WTC11 (cell line): Measurements from ENCODE around the gene STOX2. TPM values are rescaled to one million over a fixed set of nuclear protein-coding genes. Genes with fewer than 3 reads are reported as not detected.
A peak's percentile ranks its signal among the peaks of the same experiment; 100 is the strongest.

ENCODE experiments used
- ATAC-seq: fragments of 200-7000 bp; cut with Tn5 transposase; 2 replicates; pipeline ENCODE4 v1.10.0; 2021; ENCODE audit warnings: mild to moderate bottlenecking, moderate library complexity
- Bru-seq: library from RNA; stranded (reverse); fragments of 400-500 nt; gene quantifications from one replicate; lab custom pipeline; 2021; lab: Mats Ljungman, UMichigan
- CTCF ChIA-PET: fragments of 300-600 bp; sonication (Branson Sonifier 250); formaldehyde crosslinking; loops from one replicate; lab custom pipeline; 2021; ENCODE audit warnings: antibody characterized with exemption; lab: Charles Lee
- POLR2A ChIA-PET: fragments of 350-600 bp; sonication (Branson Sonifier 250); formaldehyde crosslinking; loops from one replicate; lab custom pipeline; 2021; ENCODE audit warnings: antibody characterized with exemption; lab: Charles Lee
- DNase-seq: peaks from one replicate; pipeline ENCODE4 v3.0.0; 2021; ENCODE audit warnings: low spot score
- H3K27ac Mint-ChIP-seq: 2 replicates; pipeline ENCODE4 v1.8.0; 2021; ENCODE audit warnings: mixed read lengths
- H3K27me3 Mint-ChIP-seq: 2 replicates; pipeline ENCODE4 v1.8.0; 2021; ENCODE audit warnings: low read depth, mild to moderate bottlenecking, moderate library complexity, mixed read lengths
- H3K36me3 Mint-ChIP-seq: 2 replicates; pipeline ENCODE4 v1.8.0; 2021; ENCODE audit warnings: mixed read lengths
- H3K4me1 Mint-ChIP-seq: 2 replicates; pipeline ENCODE4 v1.8.0; 2022; ENCODE audit warnings: mixed read lengths
- H3K4me3 Mint-ChIP-seq: 2 replicates; pipeline ENCODE4 v1.8.0; 2021; ENCODE audit warnings: mild to moderate bottlenecking, moderate library complexity, mixed read lengths
- H3K9me3 Mint-ChIP-seq: 2 replicates; pipeline ENCODE4 v1.8.0; 2021; ENCODE audit warnings: mixed read lengths
- CREM ChIP-seq: sonication (generic); formaldehyde crosslinking; IDR thresholded peaks from 2 replicates; pipeline ENCODE4 v1.8.1; 2022; ENCODE audit warnings: mild to moderate bottlenecking, missing genetic modification reagents, moderate library complexity
- ELF4 ChIP-seq: sonication (generic); formaldehyde crosslinking; IDR thresholded peaks from 2 replicates; pipeline ENCODE4 v1.8.1; 2022; ENCODE audit warnings: low read depth, mild to moderate bottlenecking, moderate library complexity, missing genetic modification reagents
- ETV6 ChIP-seq: sonication (generic); formaldehyde crosslinking; IDR thresholded peaks from 2 replicates; pipeline ENCODE4 v1.8.1; 2022; ENCODE audit warnings: mild to moderate bottlenecking, missing genetic modification reagents
- FOXP1 ChIP-seq: sonication (generic); formaldehyde crosslinking; IDR thresholded peaks from 2 replicates; pipeline ENCODE4 v1.8.0; 2022; ENCODE audit warnings: missing genetic modification reagents, mild to moderate bottlenecking, moderate library complexity, borderline replicate concordance
- RORB ChIP-seq: fragments of 250-450 bp; sonication (Bioruptor Pico); IDR thresholded peaks from 2 replicates; pipeline ENCODE4 v1.9.0; 2021; ENCODE audit warnings: mild to moderate bottlenecking
- SMAD3 ChIP-seq: sonication (generic); formaldehyde crosslinking; IDR thresholded peaks from 2 replicates; pipeline ENCODE4 v1.8.0; 2022; ENCODE audit warnings: missing genetic modification reagents, mild to moderate bottlenecking, borderline replicate concordance
- SP1 ChIP-seq: sonication (generic); formaldehyde crosslinking; conservative IDR thresholded peaks from 2 replicates; pipeline ENCODE4 v1.8.1; 2022; ENCODE audit warnings: missing genetic modification reagents
- ZBTB21 ChIP-seq: sonication (generic); formaldehyde crosslinking; IDR thresholded peaks from 2 replicates; pipeline ENCODE4 v1.8.1; 2023; ENCODE audit warnings: mild to moderate bottlenecking, missing genetic modification reagents, borderline replicate concordance
- ZNF121 ChIP-seq: sonication (generic); formaldehyde crosslinking; IDR thresholded peaks from 2 replicates; pipeline ENCODE4 v1.8.0; 2023; ENCODE audit warnings: missing genetic modification reagents
- ZNF219 ChIP-seq: sonication (generic); formaldehyde crosslinking; IDR thresholded peaks from 2 replicates; pipeline ENCODE4 v1.8.0; 2023; ENCODE audit warnings: missing genetic modification reagents, mild to moderate bottlenecking, borderline replicate concordance
- ZNF317 ChIP-seq: sonication (generic); formaldehyde crosslinking; IDR thresholded peaks from 2 replicates; pipeline ENCODE4 v1.8.1; 2023; ENCODE audit warnings: low read depth, mild to moderate bottlenecking, moderate library complexity, missing genetic modification reagents, borderline replicate concordance
- ZNF423 ChIP-seq: fragments of 250-450 bp; sonication (Bioruptor Pico); IDR thresholded peaks from 2 replicates; pipeline ENCODE4 v2.1.2; 2022; ENCODE audit warnings: mild to moderate bottlenecking, moderate library complexity
- long read RNA-seq, 3 experiments: library from RNA in 1 of 3; library from capped mRNA in 1 of 3; library from polyadenylated mRNA in 1 of 3; unstranded in 2 of 3; stranded (forward) in 1 of 3; transcript quantifications; one replicate each; pipeline ENCODE4 v2.0.0, GENCODE V29; 2021
- total RNA-seq: library from RNA; stranded (reverse); gene quantifications from 3 replicates; pipeline ENCODE4 v1.2.3, GENCODE V29; 2021
- TF ChIP-seq, protein P1 (sequence below): sonication (generic); formaldehyde crosslinking; IDR thresholded peaks from 2 replicates; pipeline ENCODE4 v1.8.1; 2023; ENCODE audit warnings: mild to moderate bottlenecking, missing genetic modification reagents
- TF ChIP-seq, protein P2 (sequence below): fragments of 250-450 bp; sonication (Bioruptor Pico); IDR thresholded peaks from 2 replicates; pipeline ENCODE4 v2.1.2; 2022; ENCODE audit warnings: mild to moderate bottlenecking, moderate library complexity
- TF ChIP-seq, protein P3 (sequence below): sonication (generic); formaldehyde crosslinking; IDR thresholded peaks from 2 replicates; pipeline ENCODE4 v1.8.1; 2022; ENCODE audit warnings: low read depth, mild to moderate bottlenecking, moderate library complexity, missing genetic modification reagents, borderline replicate concordance
- TF ChIP-seq, protein P4 (sequence below): sonication (generic); formaldehyde crosslinking; IDR thresholded peaks from 2 replicates; pipeline ENCODE4 v1.8.1; 2022; ENCODE audit warnings: mild to moderate bottlenecking, moderate library complexity, missing genetic modification reagents
- TF ChIP-seq, protein P5 (sequence below): sonication (generic); formaldehyde crosslinking; IDR thresholded peaks from 2 replicates; pipeline ENCODE4 v1.8.0; 2023; ENCODE audit warnings: missing genetic modification reagents
- TF ChIP-seq, protein P6 (sequence below): sonication (generic); formaldehyde crosslinking; IDR thresholded peaks from 2 replicates; pipeline ENCODE4 v1.8.0; 2023; ENCODE audit warnings: mild to moderate bottlenecking, missing genetic modification reagents

STOX2 gene, protein sequence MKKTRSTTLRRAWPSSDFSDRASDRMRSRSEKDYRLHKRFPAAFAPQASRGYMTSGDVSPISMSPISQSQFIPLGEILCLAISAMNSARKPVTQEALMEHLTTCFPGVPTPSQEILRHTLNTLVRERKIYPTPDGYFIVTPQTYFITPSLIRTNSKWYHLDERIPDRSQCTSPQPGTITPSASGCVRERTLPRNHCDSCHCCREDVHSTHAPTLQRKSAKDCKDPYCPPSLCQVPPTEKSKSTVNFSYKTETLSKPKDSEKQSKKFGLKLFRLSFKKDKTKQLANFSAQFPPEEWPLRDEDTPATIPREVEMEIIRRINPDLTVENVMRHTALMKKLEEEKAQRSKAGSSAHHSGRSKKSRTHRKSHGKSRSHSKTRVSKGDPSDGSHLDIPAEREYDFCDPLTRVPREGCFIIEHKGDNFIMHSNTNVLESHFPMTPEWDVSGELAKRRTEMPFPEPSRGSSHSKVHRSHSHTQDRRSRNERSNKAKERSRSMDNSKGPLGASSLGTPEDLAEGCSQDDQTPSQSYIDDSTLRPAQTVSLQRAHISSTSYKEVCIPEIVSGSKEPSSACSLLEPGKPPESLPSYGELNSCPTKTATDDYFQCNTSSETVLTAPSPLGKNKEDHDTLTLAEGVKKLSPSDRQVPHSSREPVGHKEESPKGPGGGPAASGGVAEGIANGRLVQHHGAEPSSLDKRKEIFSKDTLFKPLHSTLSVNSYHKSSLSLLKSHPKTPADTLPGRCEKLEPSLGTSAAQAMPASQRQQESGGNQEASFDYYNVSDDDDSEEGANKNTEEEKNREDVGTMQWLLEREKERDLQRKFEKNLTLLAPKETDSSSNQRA (N-terminal part only)
- total RNA-seq (23.1 to 31.6 TPM (median 24.9 TPM) in 3 replicates), Bru-seq, nascent RNA (percentile 76 among the genes with signal in this experiment)
- long read RNA-seq, experiment 1, full-length matches to known transcripts: 11 of 52 reads
- long read RNA-seq, experiment 1, partial matches to known transcripts: 5 of 52 reads
- long read RNA-seq, experiment 1, other reads (novel, unspliced or antisense): 36 of 52 reads
- long read RNA-seq, experiment 2, full-length matches to known transcripts: 3 of 27 reads
- long read RNA-seq, experiment 2, partial matches to known transcripts: 3 of 27 reads
- long read RNA-seq, experiment 2, other reads (novel, unspliced or antisense): 21 of 27 reads
- long read RNA-seq, experiment 3, full-length matches to known transcripts: 3 of 4 reads
- long read RNA-seq, experiment 3, partial matches to known transcripts: 0 of 4 reads
- long read RNA-seq, experiment 3, other reads (novel, unspliced or antisense): 1 of 4 reads

DNA sequence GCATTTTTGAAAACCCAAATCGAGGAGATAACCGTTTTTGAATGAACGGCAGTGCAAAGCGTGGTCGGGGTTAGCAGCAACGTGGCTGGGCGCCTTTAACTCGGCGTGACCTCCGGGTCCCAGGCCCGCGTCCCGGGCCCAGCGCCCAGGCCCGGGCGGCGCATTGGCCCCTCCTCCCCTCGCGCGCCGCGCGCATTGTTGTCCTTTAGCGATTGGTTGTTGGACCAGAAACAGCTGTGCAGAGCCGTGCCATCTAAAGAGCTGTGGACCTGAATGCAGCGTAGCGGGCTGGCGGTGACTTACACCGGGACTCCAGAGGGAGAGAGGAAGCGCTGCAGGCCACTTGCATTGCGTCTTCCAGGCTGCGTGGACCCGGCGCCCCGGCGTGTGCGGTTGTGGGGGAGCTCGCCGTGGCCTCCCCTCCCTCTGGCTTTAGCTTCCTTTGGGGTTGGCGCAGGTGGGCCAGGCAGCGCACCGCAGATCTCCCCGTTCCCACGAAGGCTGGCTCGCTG, at the start of gene STOX2:
Gene STOX2 (plus strand): TSS at position 227 of the 512 bp plus-strand sequence. CDS start 1,484 bp downstream, outside the sequence.
- TF ChIP-seq ETV6 (CRISPR knock-in tag) (no peak), FOXP1 (CRISPR knock-in tag) (peak; percentile 13; the same call in 1 of the 2 replicates), SP1 (CRISPR knock-in tag) (no peak; the same call in 1 of the 2 replicates)
- TF ChIP-seq, protein P1, sequence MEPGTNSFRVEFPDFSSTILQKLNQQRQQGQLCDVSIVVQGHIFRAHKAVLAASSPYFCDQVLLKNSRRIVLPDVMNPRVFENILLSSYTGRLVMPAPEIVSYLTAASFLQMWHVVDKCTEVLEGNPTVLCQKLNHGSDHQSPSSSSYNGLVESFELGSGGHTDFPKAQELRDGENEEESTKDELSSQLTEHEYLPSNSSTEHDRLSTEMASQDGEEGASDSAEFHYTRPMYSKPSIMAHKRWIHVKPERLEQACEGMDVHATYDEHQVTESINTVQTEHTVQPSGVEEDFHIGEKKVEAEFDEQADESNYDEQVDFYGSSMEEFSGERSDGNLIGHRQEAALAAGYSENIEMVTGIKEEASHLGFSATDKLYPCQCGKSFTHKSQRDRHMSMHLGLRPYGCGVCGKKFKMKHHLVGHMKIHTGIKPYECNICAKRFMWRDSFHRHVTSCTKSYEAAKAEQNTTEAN (CRISPR knock-in tag): peak; percentile 3; the same call in 1 of the 2 replicates
- ChIA-PET CTCF (interaction anchor here (1.1 kb wide), 1 partner anchor 260 kb away, joined by 3 read pairs; no protein-coding TSS in a partner anchor), POLR2A (interaction anchor here (1.2 kb wide), 1 partner anchor 135 kb away, joined by 3 read pairs; no protein-coding TSS in a partner anchor)
- H3K27ac Mint-ChIP-seq: peak within 1 kb of the TSS; percentile 92
- peak; percentile 79 for DNase-seq
- ATAC-seq: peak; percentile 62
- peaks cover 20% of the 10 kb centered on the region for H3K36me3 Mint-ChIP-seq
- peaks cover 34% of the 10 kb centered on the region for H3K27me3 Mint-ChIP-seq
- peaks cover 15% of the 10 kb centered on the region for H3K4me1 Mint-ChIP-seq
- H3K4me3 Mint-ChIP-seq: peak within 1 kb of the TSS; percentile 93
- peaks cover 29% of the 10 kb centered on the region for H3K9me3 Mint-ChIP-seq

DNA sequence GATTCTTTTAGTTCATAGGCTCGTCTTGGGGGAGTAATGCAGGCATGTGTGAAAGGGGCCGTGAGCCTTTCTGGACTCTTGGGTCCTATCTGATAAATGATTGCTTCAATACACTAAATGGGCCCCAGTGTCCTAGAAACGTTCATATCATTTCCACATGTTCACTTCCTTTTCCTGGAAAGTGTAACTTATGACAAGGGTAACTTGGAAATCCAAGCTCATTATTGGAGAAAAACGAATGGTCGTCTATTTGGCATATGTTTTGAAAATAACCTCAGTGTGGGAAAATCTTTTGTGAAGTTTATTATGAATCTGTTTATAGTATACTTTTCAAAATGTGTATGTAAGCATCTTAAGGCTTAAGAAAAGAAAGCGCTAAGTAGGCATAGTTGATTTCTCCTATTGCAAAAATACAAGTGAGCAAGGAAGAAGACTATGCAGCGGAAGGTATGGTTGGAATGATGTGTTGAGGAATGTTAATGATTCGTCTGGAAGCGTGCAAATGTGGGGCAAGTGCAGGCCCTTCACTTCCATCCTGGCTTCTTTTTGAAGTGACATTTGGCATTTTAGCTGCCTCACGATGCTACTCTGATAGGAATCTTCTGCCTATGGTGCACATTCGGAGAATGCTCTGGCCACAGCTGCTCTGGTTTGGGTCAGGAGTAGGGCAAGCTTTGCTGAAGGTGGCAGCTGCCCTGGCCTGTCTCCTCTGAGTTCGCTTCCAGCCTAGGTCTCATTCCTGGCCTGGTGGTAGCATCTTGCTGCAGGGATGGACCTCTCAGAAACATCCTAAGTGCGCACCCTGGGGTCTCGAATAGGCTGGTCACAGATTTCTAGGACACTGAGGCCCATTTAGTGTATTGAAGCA, 49.5 kb upstream of the STOX2 start:
- CTCF ChIA-PET: no interaction called here
- no peaks in the 10 kb centered on the region for H3K9me3 Mint-ChIP-seq
- TF ChIP-seq RORB: no peak
- TF ChIP-seq, protein P2, sequence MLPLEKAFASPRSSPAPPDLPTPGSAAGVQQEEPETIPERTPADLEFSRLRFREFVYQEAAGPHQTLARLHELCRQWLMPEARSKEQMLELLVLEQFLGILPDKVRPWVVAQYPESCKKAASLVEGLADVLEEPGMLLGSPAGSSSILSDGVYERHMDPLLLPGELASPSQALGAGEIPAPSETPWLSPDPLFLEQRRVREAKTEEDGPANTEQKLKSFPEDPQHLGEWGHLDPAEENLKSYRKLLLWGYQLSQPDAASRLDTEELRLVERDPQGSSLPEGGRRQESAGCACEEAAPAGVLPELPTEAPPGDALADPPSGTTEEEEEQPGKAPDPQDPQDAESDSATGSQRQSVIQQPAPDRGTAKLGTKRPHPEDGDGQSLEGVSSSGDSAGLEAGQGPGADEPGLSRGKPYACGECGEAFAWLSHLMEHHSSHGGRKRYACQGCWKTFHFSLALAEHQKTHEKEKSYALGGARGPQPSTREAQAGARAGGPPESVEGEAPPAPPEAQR (CRISPR knock-in tag): no peak
- TF ChIP-seq, protein P3, sequence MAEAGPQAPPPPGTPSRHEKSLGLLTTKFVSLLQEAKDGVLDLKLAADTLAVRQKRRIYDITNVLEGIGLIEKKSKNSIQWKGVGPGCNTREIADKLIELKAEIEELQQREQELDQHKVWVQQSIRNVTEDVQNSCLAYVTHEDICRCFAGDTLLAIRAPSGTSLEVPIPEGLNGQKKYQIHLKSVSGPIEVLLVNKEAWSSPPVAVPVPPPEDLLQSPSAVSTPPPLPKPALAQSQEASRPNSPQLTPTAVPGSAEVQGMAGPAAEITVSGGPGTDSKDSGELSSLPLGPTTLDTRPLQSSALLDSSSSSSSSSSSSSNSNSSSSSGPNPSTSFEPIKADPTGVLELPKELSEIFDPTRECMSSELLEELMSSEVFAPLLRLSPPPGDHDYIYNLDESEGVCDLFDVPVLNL: no peak
- no peak for TF ChIP-seq ZNF423 (CRISPR knock-in tag)
- TF ChIP-seq ZBTB21: no peak
- TF ChIP-seq SP1 (CRISPR knock-in tag): no peak
- TF ChIP-seq ELF4: no peak
- TF ChIP-seq ZNF219 (CRISPR knock-in tag): no peak
- TF ChIP-seq ZNF121: no peak
- TF ChIP-seq, protein P4, sequence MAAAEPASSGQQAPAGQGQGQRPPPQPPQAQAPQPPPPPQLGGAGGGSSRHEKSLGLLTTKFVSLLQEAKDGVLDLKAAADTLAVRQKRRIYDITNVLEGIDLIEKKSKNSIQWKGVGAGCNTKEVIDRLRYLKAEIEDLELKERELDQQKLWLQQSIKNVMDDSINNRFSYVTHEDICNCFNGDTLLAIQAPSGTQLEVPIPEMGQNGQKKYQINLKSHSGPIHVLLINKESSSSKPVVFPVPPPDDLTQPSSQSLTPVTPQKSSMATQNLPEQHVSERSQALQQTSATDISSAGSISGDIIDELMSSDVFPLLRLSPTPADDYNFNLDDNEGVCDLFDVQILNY (CRISPR knock-in tag): no peak
- TF ChIP-seq SMAD3: no peak
- TF ChIP-seq, protein P5, sequence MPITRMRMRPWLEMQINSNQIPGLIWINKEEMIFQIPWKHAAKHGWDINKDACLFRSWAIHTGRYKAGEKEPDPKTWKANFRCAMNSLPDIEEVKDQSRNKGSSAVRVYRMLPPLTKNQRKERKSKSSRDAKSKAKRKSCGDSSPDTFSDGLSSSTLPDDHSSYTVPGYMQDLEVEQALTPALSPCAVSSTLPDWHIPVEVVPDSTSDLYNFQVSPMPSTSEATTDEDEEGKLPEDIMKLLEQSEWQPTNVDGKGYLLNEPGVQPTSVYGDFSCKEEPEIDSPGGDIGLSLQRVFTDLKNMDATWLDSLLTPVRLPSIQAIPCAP (CRISPR knock-in tag): no peak
- TF ChIP-seq, protein P6, sequence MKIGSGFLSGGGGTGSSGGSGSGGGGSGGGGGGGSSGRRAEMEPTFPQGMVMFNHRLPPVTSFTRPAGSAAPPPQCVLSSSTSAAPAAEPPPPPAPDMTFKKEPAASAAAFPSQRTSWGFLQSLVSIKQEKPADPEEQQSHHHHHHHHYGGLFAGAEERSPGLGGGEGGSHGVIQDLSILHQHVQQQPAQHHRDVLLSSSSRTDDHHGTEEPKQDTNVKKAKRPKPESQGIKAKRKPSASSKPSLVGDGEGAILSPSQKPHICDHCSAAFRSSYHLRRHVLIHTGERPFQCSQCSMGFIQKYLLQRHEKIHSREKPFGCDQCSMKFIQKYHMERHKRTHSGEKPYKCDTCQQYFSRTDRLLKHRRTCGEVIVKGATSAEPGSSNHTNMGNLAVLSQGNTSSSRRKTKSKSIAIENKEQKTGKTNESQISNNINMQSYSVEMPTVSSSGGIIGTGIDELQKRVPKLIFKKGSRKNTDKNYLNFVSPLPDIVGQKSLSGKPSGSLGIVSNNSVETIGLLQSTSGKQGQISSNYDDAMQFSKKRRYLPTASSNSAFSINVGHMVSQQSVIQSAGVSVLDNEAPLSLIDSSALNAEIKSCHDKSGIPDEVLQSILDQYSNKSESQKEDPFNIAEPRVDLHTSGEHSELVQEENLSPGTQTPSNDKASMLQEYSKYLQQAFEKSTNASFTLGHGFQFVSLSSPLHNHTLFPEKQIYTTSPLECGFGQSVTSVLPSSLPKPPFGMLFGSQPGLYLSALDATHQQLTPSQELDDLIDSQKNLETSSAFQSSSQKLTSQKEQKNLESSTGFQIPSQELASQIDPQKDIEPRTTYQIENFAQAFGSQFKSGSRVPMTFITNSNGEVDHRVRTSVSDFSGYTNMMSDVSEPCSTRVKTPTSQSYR (CRISPR knock-in tag): no peak
- no peak for TF ChIP-seq CREM (CRISPR knock-in tag)
- no peak for TF ChIP-seq ZNF317
- TF ChIP-seq, all 79 proteins: peak for 0
- ATAC-seq (no peak), DNase-seq (no peak)
- Mint-ChIP-seq H3K4me1 (peaks cover 17% of the 10 kb centered on the region), H3K36me3 (no peaks in the 10 kb centered on the region), H3K27ac (no peak overlapping the region), H3K27me3 (peaks cover 16% of the 10 kb centered on the region), H3K4me3 (no peak overlapping the region)
- POLR2A ChIA-PET: no interaction called here
